Measurements from ENCODE around the gene ERCC6L2.

DNA sequence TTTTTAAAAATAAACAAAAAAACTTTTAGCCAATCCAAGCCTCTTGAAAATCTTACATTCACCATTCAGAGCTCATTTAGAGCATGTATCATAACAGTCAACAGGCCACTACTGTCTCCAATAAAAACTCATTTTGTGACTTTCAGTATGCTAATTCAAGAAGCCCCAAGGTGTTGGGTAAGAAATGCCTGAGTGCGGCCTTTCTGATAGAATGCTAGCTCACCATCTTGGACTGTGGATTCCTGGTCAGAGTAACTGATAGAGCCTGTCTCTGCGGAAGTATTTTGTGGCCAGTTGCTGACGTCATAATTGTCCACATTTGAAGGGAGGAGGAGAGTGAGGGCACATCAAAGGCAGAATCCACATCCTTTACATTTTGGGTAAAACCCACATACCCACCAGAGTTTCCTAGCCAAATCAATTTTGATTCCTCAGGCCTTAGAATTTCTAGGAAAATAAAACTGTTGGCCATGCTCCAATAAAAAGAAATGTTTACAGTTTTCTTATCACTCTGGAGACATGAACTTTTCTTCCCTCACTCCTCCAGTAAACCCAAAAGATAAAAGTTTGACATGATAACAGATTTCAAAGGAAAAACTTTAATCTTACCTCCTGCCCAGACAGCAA lies 41.1 kb upstream of the ERCC6L2 start:
- TF ChIP-seq CSDC2 (CRISPR knock-in tag; IDR thresholded peaks at IDR 0.05) = no peak
- TF ChIP-seq, protein P1, sequence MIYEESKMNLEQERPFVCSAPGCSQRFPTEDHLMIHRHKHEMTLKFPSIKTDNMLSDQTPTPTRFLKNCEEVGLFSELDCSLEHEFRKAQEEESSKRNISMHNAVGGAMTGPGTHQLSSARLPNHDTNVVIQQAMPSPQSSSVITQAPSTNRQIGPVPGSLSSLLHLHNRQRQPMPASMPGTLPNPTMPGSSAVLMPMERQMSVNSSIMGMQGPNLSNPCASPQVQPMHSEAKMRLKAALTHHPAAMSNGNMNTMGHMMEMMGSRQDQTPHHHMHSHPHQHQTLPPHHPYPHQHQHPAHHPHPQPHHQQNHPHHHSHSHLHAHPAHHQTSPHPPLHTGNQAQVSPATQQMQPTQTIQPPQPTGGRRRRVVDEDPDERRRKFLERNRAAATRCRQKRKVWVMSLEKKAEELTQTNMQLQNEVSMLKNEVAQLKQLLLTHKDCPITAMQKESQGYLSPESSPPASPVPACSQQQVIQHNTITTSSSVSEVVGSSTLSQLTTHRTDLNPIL (CRISPR knock-in tag; IDR thresholded peaks at IDR 0.05; ENCODE audit: low read depth) = no peak
- TF ChIP-seq, protein P2, sequence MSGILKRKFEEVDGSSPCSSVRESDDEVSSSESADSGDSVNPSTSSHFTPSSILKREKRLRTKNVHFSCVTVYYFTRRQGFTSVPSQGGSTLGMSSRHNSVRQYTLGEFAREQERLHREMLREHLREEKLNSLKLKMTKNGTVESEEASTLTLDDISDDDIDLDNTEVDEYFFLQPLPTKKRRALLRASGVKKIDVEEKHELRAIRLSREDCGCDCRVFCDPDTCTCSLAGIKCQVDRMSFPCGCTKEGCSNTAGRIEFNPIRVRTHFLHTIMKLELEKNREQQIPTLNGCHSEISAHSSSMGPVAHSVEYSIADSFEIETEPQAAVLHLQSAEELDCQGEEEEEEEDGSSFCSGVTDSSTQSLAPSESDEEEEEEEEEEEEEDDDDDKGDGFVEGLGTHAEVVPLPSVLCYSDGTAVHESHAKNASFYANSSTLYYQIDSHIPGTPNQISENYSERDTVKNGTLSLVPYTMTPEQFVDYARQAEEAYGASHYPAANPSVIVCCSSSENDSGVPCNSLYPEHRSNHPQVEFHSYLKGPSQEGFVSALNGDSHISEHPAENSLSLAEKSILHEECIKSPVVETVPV (CRISPR knock-in tag; IDR thresholded peaks at IDR 0.05) = no peak
- TF ChIP-seq OSR1 (CRISPR knock-in tag; IDR thresholded peaks at IDR 0.05) = no peak
- TF ChIP-seq, protein P3, sequence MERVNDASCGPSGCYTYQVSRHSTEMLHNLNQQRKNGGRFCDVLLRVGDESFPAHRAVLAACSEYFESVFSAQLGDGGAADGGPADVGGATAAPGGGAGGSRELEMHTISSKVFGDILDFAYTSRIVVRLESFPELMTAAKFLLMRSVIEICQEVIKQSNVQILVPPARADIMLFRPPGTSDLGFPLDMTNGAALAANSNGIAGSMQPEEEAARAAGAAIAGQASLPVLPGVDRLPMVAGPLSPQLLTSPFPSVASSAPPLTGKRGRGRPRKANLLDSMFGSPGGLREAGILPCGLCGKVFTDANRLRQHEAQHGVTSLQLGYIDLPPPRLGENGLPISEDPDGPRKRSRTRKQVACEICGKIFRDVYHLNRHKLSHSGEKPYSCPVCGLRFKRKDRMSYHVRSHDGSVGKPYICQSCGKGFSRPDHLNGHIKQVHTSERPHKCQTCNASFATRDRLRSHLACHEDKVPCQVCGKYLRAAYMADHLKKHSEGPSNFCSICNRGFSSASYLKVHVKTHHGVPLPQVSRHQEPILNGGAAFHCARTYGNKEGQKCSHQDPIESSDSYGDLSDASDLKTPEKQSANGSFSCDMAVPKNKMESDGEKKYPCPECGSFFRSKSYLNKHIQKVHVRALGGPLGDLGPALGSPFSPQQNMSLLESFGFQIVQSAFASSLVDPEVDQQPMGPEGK (CRISPR knock-in tag; IDR thresholded peaks at IDR 0.05; ENCODE audit: borderline replicate concordance) = no peak
- TF ChIP-seq ESRRG (CRISPR knock-in tag; IDR thresholded peaks at IDR 0.05) = no peak
- TF ChIP-seq ZFP3 (CRISPR knock-in tag; IDR thresholded peaks at IDR 0.05) = no peak
- TF ChIP-seq ZFP30 (CRISPR knock-in tag; IDR thresholded peaks at IDR 0.05) = no peak
- TF ChIP-seq, protein P4, sequence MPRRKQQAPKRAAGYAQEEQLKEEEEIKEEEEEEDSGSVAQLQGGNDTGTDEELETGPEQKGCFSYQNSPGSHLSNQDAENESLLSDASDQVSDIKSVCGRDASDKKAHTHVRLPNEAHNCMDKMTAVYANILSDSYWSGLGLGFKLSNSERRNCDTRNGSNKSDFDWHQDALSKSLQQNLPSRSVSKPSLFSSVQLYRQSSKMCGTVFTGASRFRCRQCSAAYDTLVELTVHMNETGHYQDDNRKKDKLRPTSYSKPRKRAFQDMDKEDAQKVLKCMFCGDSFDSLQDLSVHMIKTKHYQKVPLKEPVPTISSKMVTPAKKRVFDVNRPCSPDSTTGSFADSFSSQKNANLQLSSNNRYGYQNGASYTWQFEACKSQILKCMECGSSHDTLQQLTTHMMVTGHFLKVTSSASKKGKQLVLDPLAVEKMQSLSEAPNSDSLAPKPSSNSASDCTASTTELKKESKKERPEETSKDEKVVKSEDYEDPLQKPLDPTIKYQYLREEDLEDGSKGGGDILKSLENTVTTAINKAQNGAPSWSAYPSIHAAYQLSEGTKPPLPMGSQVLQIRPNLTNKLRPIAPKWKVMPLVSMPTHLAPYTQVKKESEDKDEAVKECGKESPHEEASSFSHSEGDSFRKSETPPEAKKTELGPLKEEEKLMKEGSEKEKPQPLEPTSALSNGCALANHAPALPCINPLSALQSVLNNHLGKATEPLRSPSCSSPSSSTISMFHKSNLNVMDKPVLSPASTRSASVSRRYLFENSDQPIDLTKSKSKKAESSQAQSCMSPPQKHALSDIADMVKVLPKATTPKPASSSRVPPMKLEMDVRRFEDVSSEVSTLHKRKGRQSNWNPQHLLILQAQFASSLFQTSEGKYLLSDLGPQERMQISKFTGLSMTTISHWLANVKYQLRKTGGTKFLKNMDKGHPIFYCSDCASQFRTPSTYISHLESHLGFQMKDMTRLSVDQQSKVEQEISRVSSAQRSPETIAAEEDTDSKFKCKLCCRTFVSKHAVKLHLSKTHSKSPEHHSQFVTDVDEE (CRISPR knock-in tag; IDR thresholded peaks at IDR 0.05) = no peak
- TF ChIP-seq GLIS3 (CRISPR knock-in tag; IDR thresholded peaks at IDR 0.05) = no peak
- no peak for TF ChIP-seq PPARA (CRISPR knock-in tag; IDR thresholded peaks at IDR 0.05; ENCODE audit: borderline replicate concordance)
